ENCODE results near the gene RAMACL. TPM values are rescaled to one million over a fixed set of nuclear protein-coding genes. Genes with fewer than 3 reads are reported as not detected.

The RAMACL gene
- total RNA-seq, 1 experiment from 2014 or later, result 0.28 TPM

- H3K27ac Mint-ChIP-seq, result no peak overlapping the region; a peak in 1 of 7 replicates
- no CpG with 5 or more reads among the region's 27 CpGs for WGBS (ENCODE audit: extremely low coverage, insufficient read length, low lambda C conversion rate)
- H4K20me1 ChIP-seq (ENCODE audit: control insufficient read depth, insufficient read depth, insufficient read length), result no peaks in the 10 kb centered on the region
- no peak overlapping the region for H3K56ac ChIP-seq (ENCODE audit: insufficient read length, low read depth, low read length)
- H3K14ac ChIP-seq (ENCODE audit: insufficient read depth, low read length), result no peak overlapping the region
- H3K27ac ChIP-seq (ENCODE audit: insufficient read length, low read depth, low read length), result no peak overlapping the region
- H3K9me3 ChIP-seq (ENCODE audit: control insufficient read depth, low read depth, low read length), result no peaks in the 10 kb centered on the region
- no peak overlapping the region for H2BK5ac ChIP-seq (ENCODE audit: insufficient read length, low read length)
- no peak overlapping the region for H4K91ac ChIP-seq (ENCODE audit: insufficient read length, low read depth, low read length)
- H2AFZ ChIP-seq (ENCODE audit: low read length), result no peak overlapping the region
- no peak overlapping the region for H2BK15ac ChIP-seq (ENCODE audit: low read depth, low read length)
- no peak overlapping the region for H2AK5ac ChIP-seq (ENCODE audit: insufficient read length, low read length)
- H3K27me3 Mint-ChIP-seq (ENCODE audit: low read depth), result peaks cover 2% of the 10 kb centered on the region; the same call in 1 of the 2 replicates
- H4K5ac ChIP-seq (ENCODE audit: insufficient read length, low read depth, low read length), result no peak overlapping the region
- H3K23ac ChIP-seq (ENCODE audit: insufficient read length, low read depth, low read length), result no peak overlapping the region
- H3K4ac ChIP-seq (ENCODE audit: low read depth, low read length), result no peak overlapping the region
- no peaks in the 10 kb centered on the region for H3K23me2 ChIP-seq (ENCODE audit: insufficient read length, low read depth, low read length, poor library complexity, severe bottlenecking)
- H2BK120ac ChIP-seq (ENCODE audit: low read depth, low read length, poor library complexity, severe bottlenecking), result no peak overlapping the region
- no peak for DNase-seq
- H3K4me3 Mint-ChIP-seq, result no peak overlapping the region
- TF ChIP-seq CTCF (conservative IDR thresholded peaks at IDR 0.05), result no peak
- H3K79me2 ChIP-seq (ENCODE audit: insufficient read depth, low read length), result peaks cover 5% of the 10 kb centered on the region; the same call in 1 of the 2 replicates
- peaks cover 35 to 42% of the 10 kb centered on the region in 2 experiments for H3K4me1 Mint-ChIP-seq
- no peak overlapping the region for H2BK12ac ChIP-seq (ENCODE audit: insufficient read length, low read depth, low read length)
- peaks cover 8 to 18% (median 15%) of the 10 kb centered on the region in 3 experiments for H3K36me3 Mint-ChIP-seq (ENCODE audit: insufficient read depth in 1 of 3, low read depth in 3 of 3)
- no peak overlapping the region for H3K18ac ChIP-seq (ENCODE audit: insufficient read length, low read depth, low read length)
- no peaks in the 10 kb centered on the region for H3K9me3 Mint-ChIP-seq
- no peak overlapping the region for H3T11ph ChIP-seq (ENCODE audit: low read length)
- peaks cover 4% of the 10 kb centered on the region for H3K79me1 ChIP-seq (ENCODE audit: insufficient read depth, low read depth, low read length, poor library complexity, severe bottlenecking)
- no peak overlapping the region for H3K9ac ChIP-seq (ENCODE audit: extremely low read depth, insufficient read length, low read length)
- H4K8ac ChIP-seq (replicated peaks; ENCODE audit: insufficient read length, low read depth, low read length), result no peak overlapping the region
- H3K27me3 ChIP-seq (ENCODE audit: insufficient read depth, low read length), result no peaks in the 10 kb centered on the region
- H3K4me2 ChIP-seq (ENCODE audit: insufficient read depth, insufficient read length, low read length), result no peak overlapping the region
- H3K4me1 ChIP-seq (ENCODE audit: insufficient read depth, low read length), result peaks cover 4% of the 10 kb centered on the region; the same call in 1 of the 2 replicates
- no peak overlapping the region for H2BK20ac ChIP-seq (ENCODE audit: low read depth, low read length, poor library complexity, severe bottlenecking)
Measured at GRCh38 chr6:166618866-166619761, 32.6 kb upstream of the RAMACL start.

All from H9 (cell line).